ENCODE measurements around the gene ZNRF4. TPM values are rescaled to one million over a fixed set of nuclear protein-coding genes. Genes with fewer than 3 reads are reported as not detected.
A peak's percentile ranks its signal among the peaks of the same experiment; 100 is the strongest.

The ZNRF4 gene
- total and polyA plus RNA-seq, 9 of the 15 experiments (the other 6 are each of a cell fraction or from before 2014, with no cell fraction given), result not detected

DNA sequence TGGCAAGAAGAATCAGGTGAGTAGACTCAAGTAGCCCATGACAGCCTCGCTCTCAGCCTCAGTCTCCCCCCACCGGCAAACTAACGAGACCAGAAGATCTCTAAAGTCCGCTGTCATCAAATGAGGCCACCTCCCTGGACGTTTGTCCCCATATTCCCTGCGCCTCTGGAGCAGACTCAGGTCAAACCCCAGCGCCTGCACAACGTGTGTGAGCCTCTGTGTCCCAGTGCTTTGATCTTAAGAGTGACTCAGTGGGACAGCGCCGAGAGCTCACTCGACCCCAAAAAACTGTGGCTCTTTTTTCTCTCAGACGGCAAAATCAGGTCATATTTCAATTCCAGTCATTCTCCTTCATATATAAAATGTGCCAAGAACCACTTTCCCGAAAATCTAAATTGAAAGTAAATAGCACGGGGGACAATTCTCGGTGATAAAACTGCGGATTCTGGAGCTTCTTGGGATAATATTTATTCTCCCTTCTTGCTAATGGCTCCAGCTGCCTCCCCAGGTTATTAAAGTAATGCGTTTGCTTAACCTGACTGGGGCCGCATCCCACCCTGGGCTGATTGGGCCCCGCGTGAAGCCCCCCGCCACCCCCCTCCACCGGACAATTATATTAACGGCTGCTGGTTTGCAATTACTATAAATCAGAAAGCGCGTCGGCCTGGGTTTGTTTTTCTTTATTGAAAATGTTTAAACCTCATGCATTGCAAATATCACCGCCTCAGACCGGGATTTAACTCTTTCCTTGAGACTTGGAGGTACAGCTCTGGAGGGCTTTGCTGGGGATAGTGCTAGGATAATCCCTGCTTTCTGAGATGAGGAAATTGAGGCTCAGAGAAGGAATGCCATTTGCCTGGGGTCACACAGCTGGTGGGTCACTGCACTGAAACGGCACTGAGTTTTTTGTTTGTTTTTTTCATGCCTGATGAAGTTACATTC lies 37.5 kb upstream of the ZNRF4 start (continued):
- TF ChIP-seq, protein P1, sequence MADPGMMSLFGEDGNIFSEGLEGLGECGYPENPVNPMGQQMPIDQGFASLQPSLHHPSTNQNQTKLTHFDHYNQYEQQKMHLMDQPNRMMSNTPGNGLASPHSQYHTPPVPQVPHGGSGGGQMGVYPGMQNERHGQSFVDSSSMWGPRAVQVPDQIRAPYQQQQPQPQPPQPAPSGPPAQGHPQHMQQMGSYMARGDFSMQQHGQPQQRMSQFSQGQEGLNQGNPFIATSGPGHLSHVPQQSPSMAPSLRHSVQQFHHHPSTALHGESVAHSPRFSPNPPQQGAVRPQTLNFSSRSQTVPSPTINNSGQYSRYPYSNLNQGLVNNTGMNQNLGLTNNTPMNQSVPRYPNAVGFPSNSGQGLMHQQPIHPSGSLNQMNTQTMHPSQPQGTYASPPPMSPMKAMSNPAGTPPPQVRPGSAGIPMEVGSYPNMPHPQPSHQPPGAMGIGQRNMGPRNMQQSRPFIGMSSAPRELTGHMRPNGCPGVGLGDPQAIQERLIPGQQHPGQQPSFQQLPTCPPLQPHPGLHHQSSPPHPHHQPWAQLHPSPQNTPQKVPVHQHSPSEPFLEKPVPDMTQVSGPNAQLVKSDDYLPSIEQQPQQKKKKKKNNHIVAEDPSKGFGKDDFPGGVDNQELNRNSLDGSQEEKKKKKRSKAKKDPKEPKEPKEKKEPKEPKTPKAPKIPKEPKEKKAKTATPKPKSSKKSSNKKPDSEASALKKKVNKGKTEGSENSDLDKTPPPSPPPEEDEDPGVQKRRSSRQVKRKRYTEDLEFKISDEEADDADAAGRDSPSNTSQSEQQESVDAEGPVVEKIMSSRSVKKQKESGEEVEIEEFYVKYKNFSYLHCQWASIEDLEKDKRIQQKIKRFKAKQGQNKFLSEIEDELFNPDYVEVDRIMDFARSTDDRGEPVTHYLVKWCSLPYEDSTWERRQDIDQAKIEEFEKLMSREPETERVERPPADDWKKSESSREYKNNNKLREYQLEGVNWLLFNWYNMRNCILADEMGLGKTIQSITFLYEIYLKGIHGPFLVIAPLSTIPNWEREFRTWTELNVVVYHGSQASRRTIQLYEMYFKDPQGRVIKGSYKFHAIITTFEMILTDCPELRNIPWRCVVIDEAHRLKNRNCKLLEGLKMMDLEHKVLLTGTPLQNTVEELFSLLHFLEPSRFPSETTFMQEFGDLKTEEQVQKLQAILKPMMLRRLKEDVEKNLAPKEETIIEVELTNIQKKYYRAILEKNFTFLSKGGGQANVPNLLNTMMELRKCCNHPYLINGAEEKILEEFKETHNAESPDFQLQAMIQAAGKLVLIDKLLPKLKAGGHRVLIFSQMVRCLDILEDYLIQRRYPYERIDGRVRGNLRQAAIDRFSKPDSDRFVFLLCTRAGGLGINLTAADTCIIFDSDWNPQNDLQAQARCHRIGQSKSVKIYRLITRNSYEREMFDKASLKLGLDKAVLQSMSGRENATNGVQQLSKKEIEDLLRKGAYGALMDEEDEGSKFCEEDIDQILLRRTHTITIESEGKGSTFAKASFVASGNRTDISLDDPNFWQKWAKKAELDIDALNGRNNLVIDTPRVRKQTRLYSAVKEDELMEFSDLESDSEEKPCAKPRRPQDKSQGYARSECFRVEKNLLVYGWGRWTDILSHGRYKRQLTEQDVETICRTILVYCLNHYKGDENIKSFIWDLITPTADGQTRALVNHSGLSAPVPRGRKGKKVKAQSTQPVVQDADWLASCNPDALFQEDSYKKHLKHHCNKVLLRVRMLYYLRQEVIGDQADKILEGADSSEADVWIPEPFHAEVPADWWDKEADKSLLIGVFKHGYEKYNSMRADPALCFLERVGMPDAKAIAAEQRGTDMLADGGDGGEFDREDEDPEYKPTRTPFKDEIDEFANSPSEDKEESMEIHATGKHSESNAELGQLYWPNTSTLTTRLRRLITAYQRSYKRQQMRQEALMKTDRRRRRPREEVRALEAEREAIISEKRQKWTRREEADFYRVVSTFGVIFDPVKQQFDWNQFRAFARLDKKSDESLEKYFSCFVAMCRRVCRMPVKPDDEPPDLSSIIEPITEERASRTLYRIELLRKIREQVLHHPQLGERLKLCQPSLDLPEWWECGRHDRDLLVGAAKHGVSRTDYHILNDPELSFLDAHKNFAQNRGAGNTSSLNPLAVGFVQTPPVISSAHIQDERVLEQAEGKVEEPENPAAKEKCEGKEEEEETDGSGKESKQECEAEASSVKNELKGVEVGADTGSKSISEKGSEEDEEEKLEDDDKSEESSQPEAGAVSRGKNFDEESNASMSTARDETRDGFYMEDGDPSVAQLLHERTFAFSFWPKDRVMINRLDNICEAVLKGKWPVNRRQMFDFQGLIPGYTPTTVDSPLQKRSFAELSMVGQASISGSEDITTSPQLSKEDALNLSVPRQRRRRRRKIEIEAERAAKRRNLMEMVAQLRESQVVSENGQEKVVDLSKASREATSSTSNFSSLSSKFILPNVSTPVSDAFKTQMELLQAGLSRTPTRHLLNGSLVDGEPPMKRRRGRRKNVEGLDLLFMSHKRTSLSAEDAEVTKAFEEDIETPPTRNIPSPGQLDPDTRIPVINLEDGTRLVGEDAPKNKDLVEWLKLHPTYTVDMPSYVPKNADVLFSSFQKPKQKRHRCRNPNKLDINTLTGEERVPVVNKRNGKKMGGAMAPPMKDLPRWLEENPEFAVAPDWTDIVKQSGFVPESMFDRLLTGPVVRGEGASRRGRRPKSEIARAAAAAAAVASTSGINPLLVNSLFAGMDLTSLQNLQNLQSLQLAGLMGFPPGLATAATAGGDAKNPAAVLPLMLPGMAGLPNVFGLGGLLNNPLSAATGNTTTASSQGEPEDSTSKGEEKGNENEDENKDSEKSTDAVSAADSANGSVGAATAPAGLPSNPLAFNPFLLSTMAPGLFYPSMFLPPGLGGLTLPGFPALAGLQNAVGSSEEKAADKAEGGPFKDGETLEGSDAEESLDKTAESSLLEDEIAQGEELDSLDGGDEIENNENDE (IDR thresholded peaks at IDR 0.05; ENCODE audit: low read depth, low read length), result no peak
- TF ChIP-seq HDGF (IDR thresholded peaks at IDR 0.05), result no peak
- peak; percentile 8 for TF ChIP-seq RBM25 (IDR thresholded peaks at IDR 0.05; ENCODE audit: low read depth, low read length, severe bottlenecking)
- no peak for TF ChIP-seq SRSF7 (optimal IDR thresholded peaks at IDR 0.05; ENCODE audit: low read depth, low read length)
- peak; percentile 5 for TF ChIP-seq ZFP36 (IDR thresholded peaks at IDR 0.05; ENCODE audit: low read depth, low read length, partially characterized antibody)
